ENCODE measurements around the gene TJP2.

The TJP2 gene

GRCh38 chr9:69191231-69191630 is 17.2 kb downstream of the TJP2 start:
- DNase-seq = no peak

GRCh38 chr9:69192214-69192613 is 18.1 kb downstream of the TJP2 start:
- no peak for DNase-seq

GRCh38 chr9:69193685-69194032 is 19.6 kb downstream of the TJP2 start:
- DNase-seq = no peak

GRCh38 chr9:69194702-69195418 is 20.8 kb downstream of the TJP2 start:
- DNase-seq = no peak

GRCh38 chr9:69195668-69196067 is 21.6 kb downstream of the TJP2 start:
- DNase-seq = no peak

GRCh38 chr9:69197687-69198086 is 23.6 kb downstream of the TJP2 start:
- no peak for DNase-seq

GRCh38 chr9:69198521-69199220 is 24.6 kb downstream of the TJP2 start:
- no peak for DNase-seq

- DNase-seq = no peak
Observed at GRCh38 chr9:69199769-69200470, 25.8 kb downstream of the TJP2 start.

- DNase-seq = no peak
Observed at GRCh38 chr9:69202556-69202955, 28.5 kb downstream of the TJP2 start.

GRCh38 chr9:69204326-69204725 is 30.2 kb downstream of the TJP2 start:
- no peak for DNase-seq

- DNase-seq = peak; percentile 64
Observed at GRCh38 chr9:69204849-69205248, 30.8 kb downstream of the TJP2 start.

- no peak for DNase-seq
Observed at GRCh38 chr9:69206047-69206446, 32.0 kb downstream of the TJP2 start.

GRCh38 chr9:69207503-69207902 is 33.4 kb downstream of the TJP2 start:
- no peak for DNase-seq

GRCh38 chr9:69211424-69212036 is 37.5 kb downstream of the TJP2 start:
- DNase-seq = no peak

GRCh38 chr9:69213647-69214046 is 39.6 kb downstream of the TJP2 start:
- no peak for DNase-seq

- no peak for DNase-seq
Observed at GRCh38 chr9:69214939-69215338, 40.9 kb downstream of the TJP2 start.

- no peak for DNase-seq
Observed at GRCh38 chr9:69215774-69216485, 41.9 kb downstream of the TJP2 start.

- DNase-seq = no peak
Observed at GRCh38 chr9:69218166-69218565, 44.1 kb downstream of the TJP2 start.

GRCh38 chr9:69221036-69221435 is 47.0 kb downstream of the TJP2 start:
- no peak for DNase-seq

GRCh38 chr9:69222970-69223369 is 48.9 kb downstream of the TJP2 start:
- no peak for DNase-seq

GRCh38 chr9:69223605-69224004 is 49.5 kb downstream of the TJP2 start:
- DNase-seq = peak; percentile 82

- no peak for DNase-seq
Observed at GRCh38 chr9:69229367-69229766, 55.3 kb downstream of the TJP2 start.

GRCh38 chr9:69232135-69232534 is 58.1 kb downstream of the TJP2 start:
- no peak for DNase-seq
